HepG2 (cell line): ENCODE data around the gene DCTN4. TPM values are rescaled to one million over a fixed set of nuclear protein-coding genes. Genes with fewer than 3 reads are reported as not detected.

Experiments
- ZKSCAN1 ChIP-seq: fragments of 150-350 bp; IDR thresholded peaks from 2 replicates; pipeline ENCODE4 v1.6.1; 2014; ENCODE audit warnings: low read length
- ZNF234 ChIP-seq: sonication (generic); formaldehyde crosslinking; conservative IDR thresholded peaks from 2 replicates; pipeline ENCODE4 v1.5.1; 2020; ENCODE audit warnings: mild to moderate bottlenecking, missing genetic modification reagents
- ZNF567 ChIP-seq: sonication (generic); formaldehyde crosslinking; IDR thresholded peaks from 2 replicates; pipeline ENCODE4 v1.8.1; 2023; ENCODE audit warnings: mild to moderate bottlenecking, missing genetic modification reagents, borderline replicate concordance
- polyA plus RNA-seq, 8 experiments: library from polyadenylated mRNA; depleted of rRNA in 3 of 8; stranded (reverse) in 7 of 8; unstranded in 1 of 8; fragments of >200 nt; fragmentation: Illumina TruSeq in 4 of 8; extraction: Trizol in 4 of 8; gene quantifications; 2 replicates each; pipeline versions ENCODE4 v1.2.1 to v1.2.3, GENCODE V29; 2011 to 2016; ENCODE audit warnings: low read depth in 4 of 8, missing spikeins in 1 of 8, mixed read lengths in 1 of 8; ENCODE audit not compliant: insufficient read depth in 1 of 8
- total RNA-seq, 5 experiments: library from RNA; depleted of rRNA; stranded (reverse); fragments of >200 nt; fragmentation: Illumina TruSeq; extraction: Trizol; gene quantifications; 2 replicates each; pipeline ENCODE4 v1.2.3, GENCODE V29; 2016; ENCODE audit warnings: low read depth in 1 of 5
- TF ChIP-seq, protein P1 (sequence below): sonication (generic); formaldehyde crosslinking; IDR thresholded peaks from 2 replicates; pipeline ENCODE4 v1.4.0; 2020; ENCODE audit warnings: mild to moderate bottlenecking, missing genetic modification reagents
- TF ChIP-seq, protein P2 (sequence below): sonication (generic); formaldehyde crosslinking; IDR thresholded peaks from 2 replicates; pipeline ENCODE4 v1.4.0; 2020; ENCODE audit warnings: missing genetic modification reagents
- TF ChIP-seq, protein P3 (sequence below): IDR thresholded peaks from 2 replicates; pipeline ENCODE4 v1.6.1; 2012; ENCODE audit warnings: low read depth, low read length, improper control_type of control experiment
- TF ChIP-seq, protein P4 (sequence below): sonication (generic); formaldehyde crosslinking; IDR thresholded peaks from 2 replicates; pipeline ENCODE4 v1.5.0; 2020; ENCODE audit warnings: mild to moderate bottlenecking, missing genetic modification reagents
- TF ChIP-seq, protein P5 (sequence below): sonication (generic); formaldehyde crosslinking; IDR thresholded peaks from 2 replicates; pipeline ENCODE4 v1.5.0; 2020; ENCODE audit warnings: mild to moderate bottlenecking, missing genetic modification reagents
- TF ChIP-seq, protein P6 (sequence below): IDR thresholded peaks from 2 replicates; pipeline ENCODE4 v1.4.0; 2020; ENCODE audit warnings: mild to moderate bottlenecking, missing genetic modification reagents

DCTN4 gene
- total and polyA plus RNA-seq, 2 of the 13 experiments (the other 11 are each of a cell fraction or from before 2014, with no cell fraction given): 24.1 to 26.9 TPM

DNA sequence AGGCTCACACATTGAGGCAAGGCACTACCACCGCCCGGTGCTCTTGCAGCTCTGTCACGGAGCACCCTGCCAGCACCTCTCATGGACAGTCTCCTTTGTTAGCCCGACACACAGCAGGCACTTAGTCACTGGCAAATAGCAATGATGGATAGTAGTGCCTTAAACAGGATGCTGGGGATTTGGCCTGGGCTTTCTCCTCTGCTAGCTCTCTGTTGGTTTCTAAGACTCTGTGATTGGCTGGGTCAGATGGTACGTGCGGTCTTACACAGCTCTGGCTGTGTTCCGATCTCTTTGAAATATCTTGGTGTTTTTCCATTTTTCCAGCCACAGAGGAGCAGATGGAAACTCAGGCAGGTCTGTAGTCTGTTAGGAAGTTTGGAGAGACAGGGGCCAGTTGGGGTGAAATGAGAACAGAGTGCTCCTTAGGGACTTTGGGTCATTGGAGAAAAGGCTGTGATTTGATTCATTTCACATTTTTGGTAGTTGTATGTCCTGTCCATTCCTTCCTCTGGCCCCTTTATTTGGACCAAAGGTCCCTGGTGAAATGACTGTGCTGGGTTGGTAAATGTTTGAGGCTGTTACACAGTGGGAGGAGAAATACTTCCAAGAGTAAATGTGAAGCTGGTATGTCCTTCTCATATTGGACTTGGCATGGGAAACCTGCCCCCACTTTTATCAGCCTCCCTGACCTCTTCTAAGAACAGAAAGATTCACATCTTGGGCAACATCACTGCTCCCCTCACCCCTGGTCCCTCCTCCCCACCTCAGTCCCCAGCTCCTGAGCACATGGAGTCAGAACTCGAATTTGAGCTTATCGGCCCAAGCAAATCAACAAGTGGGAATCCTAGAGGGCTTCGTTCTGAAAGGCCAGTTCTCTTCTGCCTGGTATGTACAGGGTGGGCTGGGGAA lies 23.1 kb upstream of the DCTN4 start (continued):
- TF ChIP-seq, protein P1, sequence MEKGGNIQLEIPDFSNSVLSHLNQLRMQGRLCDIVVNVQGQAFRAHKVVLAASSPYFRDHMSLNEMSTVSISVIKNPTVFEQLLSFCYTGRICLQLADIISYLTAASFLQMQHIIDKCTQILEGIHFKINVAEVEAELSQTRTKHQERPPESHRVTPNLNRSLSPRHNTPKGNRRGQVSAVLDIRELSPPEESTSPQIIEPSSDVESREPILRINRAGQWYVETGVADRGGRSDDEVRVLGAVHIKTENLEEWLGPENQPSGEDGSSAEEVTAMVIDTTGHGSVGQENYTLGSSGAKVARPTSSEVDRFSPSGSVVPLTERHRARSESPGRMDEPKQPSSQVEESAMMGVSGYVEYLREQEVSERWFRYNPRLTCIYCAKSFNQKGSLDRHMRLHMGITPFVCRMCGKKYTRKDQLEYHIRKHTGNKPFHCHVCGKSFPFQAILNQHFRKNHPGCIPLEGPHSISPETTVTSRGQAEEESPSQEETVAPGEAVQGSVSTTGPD (CRISPR knock-in tag): no peak
- TF ChIP-seq ZKSCAN1: no peak
- TF ChIP-seq, protein P2, sequence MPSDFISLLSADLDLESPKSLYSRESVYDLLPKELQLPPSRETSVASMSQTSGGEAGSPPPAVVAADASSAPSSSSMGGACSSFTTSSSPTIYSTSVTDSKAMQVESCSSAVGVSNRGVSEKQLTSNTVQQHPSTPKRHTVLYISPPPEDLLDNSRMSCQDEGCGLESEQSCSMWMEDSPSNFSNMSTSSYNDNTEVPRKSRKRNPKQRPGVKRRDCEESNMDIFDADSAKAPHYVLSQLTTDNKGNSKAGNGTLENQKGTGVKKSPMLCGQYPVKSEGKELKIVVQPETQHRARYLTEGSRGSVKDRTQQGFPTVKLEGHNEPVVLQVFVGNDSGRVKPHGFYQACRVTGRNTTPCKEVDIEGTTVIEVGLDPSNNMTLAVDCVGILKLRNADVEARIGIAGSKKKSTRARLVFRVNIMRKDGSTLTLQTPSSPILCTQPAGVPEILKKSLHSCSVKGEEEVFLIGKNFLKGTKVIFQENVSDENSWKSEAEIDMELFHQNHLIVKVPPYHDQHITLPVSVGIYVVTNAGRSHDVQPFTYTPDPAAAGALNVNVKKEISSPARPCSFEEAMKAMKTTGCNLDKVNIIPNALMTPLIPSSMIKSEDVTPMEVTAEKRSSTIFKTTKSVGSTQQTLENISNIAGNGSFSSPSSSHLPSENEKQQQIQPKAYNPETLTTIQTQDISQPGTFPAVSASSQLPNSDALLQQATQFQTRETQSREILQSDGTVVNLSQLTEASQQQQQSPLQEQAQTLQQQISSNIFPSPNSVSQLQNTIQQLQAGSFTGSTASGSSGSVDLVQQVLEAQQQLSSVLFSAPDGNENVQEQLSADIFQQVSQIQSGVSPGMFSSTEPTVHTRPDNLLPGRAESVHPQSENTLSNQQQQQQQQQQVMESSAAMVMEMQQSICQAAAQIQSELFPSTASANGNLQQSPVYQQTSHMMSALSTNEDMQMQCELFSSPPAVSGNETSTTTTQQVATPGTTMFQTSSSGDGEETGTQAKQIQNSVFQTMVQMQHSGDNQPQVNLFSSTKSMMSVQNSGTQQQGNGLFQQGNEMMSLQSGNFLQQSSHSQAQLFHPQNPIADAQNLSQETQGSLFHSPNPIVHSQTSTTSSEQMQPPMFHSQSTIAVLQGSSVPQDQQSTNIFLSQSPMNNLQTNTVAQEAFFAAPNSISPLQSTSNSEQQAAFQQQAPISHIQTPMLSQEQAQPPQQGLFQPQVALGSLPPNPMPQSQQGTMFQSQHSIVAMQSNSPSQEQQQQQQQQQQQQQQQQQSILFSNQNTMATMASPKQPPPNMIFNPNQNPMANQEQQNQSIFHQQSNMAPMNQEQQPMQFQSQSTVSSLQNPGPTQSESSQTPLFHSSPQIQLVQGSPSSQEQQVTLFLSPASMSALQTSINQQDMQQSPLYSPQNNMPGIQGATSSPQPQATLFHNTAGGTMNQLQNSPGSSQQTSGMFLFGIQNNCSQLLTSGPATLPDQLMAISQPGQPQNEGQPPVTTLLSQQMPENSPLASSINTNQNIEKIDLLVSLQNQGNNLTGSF (CRISPR knock-in tag): no peak
- TF ChIP-seq ZNF567 (CRISPR knock-in tag): no peak; the same call in 1 of the 2 replicates
- TF ChIP-seq, protein P3, sequence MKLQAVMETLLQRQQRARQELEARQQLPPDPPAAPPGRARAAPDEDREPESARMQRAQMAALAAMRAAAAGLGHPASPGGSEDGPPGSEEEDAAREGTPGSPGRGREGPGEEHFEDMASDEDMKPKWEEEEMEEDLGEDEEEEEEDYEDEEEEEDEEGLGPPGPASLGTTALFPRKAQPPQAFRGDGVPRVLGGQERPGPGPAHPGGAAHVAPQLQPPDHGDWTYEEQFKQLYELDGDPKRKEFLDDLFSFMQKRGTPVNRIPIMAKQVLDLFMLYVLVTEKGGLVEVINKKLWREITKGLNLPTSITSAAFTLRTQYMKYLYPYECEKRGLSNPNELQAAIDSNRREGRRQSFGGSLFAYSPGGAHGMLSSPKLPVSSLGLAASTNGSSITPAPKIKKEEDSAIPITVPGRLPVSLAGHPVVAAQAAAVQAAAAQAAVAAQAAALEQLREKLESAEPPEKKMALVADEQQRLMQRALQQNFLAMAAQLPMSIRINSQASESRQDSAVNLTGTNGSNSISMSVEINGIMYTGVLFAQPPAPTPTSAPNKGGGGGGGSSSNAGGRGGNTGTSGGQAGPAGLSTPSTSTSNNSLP: 0 out of 2 replicates have a peak, but pooled peaks have one; percentile 25
- TF ChIP-seq, protein P4, sequence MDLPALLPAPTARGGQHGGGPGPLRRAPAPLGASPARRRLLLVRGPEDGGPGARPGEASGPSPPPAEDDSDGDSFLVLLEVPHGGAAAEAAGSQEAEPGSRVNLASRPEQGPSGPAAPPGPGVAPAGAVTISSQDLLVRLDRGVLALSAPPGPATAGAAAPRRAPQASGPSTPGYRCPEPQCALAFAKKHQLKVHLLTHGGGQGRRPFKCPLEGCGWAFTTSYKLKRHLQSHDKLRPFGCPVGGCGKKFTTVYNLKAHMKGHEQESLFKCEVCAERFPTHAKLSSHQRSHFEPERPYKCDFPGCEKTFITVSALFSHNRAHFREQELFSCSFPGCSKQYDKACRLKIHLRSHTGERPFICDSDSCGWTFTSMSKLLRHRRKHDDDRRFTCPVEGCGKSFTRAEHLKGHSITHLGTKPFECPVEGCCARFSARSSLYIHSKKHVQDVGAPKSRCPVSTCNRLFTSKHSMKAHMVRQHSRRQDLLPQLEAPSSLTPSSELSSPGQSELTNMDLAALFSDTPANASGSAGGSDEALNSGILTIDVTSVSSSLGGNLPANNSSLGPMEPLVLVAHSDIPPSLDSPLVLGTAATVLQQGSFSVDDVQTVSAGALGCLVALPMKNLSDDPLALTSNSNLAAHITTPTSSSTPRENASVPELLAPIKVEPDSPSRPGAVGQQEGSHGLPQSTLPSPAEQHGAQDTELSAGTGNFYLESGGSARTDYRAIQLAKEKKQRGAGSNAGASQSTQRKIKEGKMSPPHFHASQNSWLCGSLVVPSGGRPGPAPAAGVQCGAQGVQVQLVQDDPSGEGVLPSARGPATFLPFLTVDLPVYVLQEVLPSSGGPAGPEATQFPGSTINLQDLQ: no peak
- TF ChIP-seq, protein P5, sequence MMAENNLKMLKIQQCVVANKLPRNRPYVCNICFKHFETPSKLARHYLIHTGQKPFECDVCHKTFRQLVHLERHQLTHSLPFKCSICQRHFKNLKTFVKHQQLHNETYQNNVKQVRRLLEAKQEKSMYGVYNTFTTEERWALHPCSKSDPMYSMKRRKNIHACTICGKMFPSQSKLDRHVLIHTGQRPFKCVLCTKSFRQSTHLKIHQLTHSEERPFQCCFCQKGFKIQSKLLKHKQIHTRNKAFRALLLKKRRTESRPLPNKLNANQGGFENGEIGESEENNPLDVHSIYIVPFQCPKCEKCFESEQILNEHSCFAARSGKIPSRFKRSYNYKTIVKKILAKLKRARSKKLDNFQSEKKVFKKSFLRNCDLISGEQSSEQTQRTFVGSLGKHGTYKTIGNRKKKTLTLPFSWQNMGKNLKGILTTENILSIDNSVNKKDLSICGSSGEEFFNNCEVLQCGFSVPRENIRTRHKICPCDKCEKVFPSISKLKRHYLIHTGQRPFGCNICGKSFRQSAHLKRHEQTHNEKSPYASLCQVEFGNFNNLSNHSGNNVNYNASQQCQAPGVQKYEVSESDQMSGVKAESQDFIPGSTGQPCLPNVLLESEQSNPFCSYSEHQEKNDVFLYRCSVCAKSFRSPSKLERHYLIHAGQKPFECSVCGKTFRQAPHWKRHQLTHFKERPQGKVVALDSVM (CRISPR knock-in tag): no peak
- no peak for TF ChIP-seq ZNF234
- TF ChIP-seq, protein P6, sequence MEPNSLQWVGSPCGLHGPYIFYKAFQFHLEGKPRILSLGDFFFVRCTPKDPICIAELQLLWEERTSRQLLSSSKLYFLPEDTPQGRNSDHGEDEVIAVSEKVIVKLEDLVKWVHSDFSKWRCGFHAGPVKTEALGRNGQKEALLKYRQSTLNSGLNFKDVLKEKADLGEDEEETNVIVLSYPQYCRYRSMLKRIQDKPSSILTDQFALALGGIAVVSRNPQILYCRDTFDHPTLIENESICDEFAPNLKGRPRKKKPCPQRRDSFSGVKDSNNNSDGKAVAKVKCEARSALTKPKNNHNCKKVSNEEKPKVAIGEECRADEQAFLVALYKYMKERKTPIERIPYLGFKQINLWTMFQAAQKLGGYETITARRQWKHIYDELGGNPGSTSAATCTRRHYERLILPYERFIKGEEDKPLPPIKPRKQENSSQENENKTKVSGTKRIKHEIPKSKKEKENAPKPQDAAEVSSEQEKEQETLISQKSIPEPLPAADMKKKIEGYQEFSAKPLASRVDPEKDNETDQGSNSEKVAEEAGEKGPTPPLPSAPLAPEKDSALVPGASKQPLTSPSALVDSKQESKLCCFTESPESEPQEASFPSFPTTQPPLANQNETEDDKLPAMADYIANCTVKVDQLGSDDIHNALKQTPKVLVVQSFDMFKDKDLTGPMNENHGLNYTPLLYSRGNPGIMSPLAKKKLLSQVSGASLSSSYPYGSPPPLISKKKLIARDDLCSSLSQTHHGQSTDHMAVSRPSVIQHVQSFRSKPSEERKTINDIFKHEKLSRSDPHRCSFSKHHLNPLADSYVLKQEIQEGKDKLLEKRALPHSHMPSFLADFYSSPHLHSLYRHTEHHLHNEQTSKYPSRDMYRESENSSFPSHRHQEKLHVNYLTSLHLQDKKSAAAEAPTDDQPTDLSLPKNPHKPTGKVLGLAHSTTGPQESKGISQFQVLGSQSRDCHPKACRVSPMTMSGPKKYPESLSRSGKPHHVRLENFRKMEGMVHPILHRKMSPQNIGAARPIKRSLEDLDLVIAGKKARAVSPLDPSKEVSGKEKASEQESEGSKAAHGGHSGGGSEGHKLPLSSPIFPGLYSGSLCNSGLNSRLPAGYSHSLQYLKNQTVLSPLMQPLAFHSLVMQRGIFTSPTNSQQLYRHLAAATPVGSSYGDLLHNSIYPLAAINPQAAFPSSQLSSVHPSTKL (CRISPR knock-in tag): peak; percentile 7; the same call in 1 of the 2 replicates
